HG02938 (cell line): Measurements from ENCODE around the gene KHK.
"Not testable (repeated sequence)": the region's sequence is repeated elsewhere in the genome, so short reads cannot be mapped to it uniquely, and the experiment has no call there.

Experiments used
- ATAC-seq: cut with Tn5 transposase; IDR thresholded peaks from one replicate; pipeline ENCODE4 v1.9.1; 2021; ENCODE audit warnings: mild to moderate bottlenecking, moderate library complexity; ENCODE audit not compliant: unreplicated experiment

KHK gene

DNA sequence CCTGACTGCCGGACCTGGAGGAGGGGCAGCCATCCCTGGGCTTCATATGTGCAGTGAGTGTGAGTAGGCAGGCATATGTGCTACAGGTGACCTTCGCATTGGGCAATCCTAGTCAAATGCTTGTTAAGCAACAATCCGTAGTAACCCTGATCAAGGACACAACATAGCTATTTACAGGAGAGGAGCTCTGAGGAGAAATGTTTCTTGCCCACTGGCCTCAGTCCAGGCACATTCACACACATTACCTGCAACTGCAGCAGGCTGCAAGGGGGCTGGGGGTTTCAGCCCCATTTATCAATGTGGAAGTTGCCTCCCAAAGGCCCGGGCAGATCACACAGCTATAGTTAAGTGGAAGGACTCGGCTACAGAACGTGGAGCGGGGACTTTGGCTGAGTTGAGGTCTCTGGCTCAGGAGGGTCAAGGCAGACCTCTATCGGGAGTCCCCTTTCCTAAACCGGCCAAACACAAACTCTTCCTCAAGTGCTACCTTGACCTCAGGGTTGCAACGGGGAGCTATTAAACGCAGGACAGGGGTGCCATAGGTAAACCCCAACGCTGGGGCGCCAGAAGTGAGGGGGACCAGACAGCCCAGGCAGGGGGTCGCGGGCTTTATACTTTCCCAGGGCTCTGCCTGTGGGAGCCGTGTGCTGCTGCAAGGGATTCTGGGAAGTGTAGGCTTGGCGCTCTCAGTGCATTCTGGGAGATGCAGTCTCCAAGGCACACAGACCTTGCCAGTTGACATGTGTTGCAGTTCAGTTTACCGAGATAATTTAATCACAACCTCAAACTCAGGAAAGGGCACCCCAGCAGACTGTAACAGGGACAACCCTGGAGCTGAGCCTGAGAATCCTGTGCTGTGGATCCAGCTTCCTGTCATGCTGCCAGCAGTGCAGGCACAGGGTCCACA is 9.4 kb downstream of the KHK start:
- ATAC-seq, result no peak

DNA sequence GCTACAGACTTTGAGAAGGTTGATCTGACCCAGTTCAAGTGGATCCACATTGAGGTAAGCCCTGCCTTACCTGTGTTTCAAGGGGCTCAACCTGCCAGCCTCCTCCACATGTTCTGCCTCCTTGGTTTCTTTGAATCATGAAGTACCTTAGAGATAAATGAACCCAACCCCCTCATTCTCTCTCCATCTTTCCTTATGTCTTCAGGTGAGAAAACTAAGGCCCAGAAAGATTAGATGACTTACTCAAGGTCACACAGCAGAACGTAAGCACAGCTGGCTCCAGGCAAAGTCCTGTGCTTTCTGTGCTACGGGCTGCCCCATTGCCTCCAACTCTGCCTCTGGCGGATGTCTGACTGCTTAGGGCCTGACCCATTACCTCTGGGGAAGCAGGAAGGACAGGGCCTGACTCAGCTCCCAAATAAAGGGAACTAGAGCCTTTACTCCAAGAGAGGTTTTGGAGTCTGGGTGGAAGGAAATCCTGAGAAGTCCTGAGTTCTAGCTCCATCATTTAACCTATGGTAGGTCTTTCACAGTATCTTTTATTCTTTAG is 10.3 kb downstream of the KHK start:
- no peak for ATAC-seq

DNA sequence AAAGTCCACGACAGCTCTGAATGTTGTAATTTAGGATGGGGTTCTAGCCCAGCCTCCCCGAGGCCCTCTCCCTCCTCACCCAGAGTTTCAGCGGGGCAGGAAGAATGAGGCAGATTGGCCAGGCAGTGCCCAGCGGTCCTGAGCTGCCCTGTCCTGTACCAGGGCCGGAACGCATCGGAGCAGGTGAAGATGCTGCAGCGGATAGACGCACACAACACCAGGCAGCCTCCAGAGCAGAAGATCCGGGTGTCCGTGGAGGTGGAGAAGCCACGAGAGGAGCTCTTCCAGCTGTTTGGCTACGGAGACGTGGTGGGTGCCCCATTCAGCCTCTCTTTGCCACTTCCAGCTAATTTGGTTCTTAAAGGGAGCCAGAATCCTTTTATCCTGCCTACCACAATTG is 10.8 kb downstream of the KHK start:
- ATAC-seq, result no peak

DNA sequence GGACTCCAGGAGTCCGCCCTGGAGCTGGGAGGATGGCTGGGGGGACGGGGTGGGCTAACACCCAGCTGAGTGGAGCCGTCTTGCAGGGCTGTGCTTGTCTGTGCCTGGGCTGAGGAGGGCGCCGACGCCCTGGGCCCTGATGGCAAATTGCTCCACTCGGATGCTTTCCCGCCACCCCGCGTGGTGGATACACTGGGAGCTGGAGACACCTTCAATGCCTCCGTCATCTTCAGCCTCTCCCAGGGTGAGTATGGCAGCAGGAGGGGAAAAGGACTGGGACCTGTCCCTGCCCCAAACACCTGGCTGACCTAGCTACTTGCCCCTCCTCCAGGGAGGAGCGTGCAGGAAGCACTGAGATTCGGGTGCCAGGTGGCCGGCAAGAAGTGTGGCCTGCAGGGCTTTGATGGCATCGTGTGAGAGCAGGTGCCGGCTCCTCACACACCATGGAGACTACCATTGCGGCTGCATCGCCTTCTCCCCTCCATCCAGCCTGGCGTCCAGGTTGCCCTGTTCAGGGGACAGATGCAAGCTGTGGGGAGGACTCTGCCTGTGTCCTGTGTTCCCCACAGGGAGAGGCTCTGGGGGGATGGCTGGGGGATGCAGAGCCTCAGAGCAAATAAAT is 12.9 kb downstream of the KHK start:
- no peak for ATAC-seq

DNA sequence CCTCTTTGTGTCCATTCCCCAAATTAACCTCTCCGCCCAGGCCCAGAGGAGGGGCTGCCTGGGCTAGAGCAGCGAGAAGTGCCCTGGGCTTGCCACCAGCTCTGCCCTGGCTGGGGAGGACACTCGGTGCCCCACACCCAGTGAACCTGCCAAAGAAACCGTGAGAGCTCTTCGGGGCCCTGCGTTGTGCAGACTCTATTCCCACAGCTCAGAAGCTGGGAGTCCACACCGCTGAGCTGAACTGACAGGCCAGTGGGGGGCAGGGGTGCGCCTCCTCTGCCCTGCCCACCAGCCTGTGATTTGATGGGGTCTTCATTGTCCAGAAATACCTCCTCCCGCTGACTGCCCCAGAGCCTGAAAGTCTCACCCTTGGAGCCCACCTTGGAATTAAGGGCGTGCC is 13.5 kb downstream of the KHK start:
- no peak for ATAC-seq

DNA sequence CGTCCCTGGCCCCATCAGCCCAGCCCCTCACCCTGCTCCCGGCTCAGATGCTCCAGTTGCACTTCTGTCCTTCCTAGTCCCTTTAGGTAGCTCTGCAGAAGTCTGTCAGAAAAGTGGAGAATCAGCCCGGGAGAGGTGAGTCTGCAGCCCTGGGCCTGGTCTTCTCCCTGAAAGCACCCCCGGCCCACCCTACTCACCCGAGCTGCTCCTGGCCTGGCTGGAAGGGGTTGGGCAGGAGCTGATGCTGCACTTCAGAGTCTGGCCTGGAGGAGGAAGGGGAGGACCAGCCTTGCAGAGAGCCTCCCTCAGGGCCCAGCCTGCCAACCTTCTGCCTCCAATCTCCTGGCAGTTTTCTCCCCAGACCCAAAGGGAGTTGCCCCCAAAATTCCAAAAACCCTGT is 15.8 kb downstream of the KHK start:
- ATAC-seq, result no peak

DNA sequence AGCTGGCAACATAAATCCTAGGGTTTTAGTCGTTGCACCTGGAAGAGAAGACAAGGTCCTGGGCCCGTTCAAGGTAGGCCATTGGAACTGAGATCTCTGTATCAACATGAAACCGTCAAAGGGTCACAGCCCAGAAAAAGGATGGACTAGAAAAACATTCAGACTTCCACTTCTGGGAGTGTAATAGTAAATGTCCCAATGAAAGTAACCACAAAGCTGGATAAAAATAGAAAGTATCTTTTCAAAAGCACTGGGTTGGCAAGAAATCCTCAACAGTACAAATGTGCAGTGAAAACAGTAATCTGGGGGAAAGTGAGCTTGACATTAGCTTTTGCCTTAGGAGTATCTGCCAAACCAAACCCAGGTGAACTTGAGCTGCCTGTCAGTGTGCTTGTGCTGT is 19.4 kb downstream of the KHK start:
- ATAC-seq, result no peak

DNA sequence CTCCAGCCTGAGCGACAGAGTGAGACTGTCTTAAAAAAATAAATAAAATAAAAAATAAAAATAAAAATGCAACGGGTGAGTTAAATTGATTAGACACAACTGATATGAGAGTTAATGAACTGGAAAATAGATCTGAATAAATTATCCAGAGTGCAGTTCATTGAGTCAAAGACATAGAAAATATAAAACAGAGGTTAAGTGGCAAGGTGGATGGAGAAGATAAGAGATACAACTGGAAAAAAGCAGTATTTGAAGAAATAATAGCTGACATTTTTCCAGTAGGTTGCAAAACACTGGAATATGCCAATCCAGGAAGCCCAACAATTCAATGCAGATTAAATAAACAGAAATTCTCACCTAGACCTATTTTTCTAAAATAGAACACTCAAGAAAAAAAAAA is 21.6 kb downstream of the KHK start:
- no peak for ATAC-seq

DNA sequence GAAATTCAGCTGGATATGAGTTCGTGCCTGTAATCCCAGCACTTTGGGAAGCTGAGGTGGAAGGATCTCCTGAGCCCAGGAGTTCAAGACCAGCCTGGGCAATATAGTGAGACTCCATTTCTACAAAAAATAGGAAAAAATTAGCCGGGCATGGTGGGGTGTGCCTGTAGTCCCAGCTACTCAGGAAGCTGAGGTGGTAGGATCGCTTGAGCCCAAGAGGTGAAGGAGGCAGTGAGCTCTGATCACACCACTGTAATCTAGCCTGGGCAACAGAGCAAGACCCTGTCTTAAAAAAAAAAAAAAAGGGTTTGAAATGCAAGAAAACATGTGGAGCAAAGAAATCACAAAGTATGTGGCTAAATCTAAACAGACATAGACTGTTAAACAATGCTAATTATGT is 22.5 kb downstream of the KHK start:
- no peak for ATAC-seq

DNA sequence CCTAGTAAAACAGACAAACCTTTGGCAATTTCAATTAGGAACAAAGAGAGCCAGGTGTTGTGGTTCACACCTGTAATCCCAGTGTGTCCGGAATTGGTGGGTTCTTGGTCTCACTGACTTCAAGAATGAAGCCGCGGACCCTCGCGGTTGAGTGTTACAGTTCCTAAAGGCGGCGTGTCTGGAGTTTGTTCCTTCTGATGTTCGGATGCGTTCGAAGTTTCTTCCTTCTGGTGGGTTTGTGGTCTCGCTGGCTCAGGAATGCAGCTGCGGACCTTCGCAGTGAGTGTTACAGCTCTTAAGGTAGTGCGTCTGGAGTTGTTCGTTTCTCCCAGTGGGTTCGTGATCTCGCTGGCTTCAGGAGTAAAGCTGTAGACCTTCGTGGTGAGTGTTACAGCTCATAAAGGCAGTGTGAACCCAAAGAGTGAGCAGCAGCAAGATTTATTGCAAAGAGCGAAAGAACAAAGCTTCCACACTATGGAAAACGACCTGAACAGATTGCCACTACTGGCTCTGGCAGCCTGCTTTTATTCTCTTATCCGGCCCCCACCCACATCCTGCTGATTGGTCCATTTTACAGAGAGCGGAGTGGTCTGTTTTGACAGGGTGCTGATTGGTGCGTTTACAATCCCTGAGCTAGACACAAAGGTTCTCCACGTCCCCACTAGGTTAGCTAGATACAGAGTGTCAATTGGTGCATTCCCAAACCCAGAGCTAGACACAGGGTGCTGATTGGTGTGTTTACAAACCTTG is 24.2 kb downstream of the KHK start:
- ATAC-seq, result not testable (repeated sequence)

DNA sequence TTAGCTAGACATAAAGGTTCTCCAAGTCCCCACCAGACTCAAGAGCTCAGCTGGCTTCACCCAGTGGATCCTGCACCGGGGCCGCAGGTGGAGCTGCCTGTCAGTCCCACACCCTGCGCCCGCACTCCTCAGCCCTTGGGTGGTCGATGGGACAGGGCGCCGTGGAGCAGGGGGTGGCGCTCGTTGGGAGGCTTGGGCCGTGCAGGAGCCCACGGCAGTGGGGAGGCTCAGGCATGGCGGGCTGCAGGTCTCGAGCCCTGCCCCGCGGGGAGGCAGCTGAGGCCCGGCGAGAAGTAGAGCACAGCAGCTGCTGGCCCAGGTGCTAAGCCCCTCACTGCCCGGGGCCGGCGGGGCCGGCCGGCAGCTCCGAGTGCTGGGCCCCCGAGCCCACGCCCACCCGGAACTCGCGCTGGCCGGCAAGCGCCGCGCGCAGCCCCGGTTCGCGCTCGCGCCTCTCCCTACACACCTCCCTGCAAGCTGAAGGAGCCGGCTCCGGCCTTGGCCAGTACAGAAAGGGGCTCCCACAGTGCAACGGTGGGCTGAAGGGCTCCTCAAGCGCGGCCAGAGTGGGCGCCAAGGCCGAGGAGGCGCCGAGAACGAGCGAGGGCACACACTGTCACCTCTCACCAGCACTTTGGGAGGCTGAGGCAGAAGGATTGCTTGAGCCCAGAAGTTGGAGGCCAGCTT is 25.0 kb downstream of the KHK start:
- ATAC-seq, result not testable (repeated sequence)

DNA sequence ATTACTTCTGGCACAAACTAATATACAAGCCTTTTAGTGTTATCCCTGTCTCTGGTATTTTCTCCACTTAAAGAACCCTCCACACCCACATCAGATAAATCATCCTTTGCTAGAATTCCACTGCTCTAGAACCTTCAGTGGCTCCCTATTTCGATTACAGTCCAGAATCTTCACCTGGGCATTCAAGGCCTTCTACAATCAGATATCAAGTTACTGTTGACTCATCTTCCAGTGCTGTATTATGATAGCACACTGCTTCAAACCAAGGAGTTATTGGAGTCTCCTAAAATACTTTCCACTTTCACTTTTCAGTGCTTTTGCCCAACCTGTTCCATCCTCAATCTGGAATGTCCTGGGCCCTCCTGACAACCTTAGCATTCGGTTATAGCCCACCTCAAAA is 28.9 kb downstream of the KHK start:
- ATAC-seq, result no peak

DNA sequence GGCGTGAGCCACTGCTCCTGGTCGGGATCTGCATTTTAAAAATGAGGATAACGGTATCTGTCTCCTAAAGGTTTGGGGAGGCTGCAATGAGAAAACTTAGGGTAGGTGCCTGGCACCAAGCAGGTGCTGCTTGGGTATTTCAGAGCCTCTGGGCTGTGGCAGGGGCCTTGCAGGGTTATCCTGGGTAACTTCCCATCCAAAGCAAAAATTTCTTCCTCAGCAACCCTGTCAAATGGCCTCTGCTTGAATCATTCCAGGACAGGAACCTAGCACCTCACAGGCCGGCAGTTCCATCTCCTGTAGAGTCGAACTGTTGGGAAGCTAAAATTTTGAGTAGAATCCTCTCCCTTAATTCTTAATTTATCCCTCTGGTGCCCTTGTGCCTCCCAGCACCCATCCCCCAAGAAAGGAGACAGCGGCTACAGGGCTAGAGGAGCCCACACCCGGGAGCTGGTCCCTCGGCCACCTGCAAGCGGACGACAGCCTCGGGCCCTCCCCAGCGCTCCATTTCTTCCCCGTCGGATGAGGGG is 31.5 kb downstream of the KHK start:
- no peak for ATAC-seq

DNA sequence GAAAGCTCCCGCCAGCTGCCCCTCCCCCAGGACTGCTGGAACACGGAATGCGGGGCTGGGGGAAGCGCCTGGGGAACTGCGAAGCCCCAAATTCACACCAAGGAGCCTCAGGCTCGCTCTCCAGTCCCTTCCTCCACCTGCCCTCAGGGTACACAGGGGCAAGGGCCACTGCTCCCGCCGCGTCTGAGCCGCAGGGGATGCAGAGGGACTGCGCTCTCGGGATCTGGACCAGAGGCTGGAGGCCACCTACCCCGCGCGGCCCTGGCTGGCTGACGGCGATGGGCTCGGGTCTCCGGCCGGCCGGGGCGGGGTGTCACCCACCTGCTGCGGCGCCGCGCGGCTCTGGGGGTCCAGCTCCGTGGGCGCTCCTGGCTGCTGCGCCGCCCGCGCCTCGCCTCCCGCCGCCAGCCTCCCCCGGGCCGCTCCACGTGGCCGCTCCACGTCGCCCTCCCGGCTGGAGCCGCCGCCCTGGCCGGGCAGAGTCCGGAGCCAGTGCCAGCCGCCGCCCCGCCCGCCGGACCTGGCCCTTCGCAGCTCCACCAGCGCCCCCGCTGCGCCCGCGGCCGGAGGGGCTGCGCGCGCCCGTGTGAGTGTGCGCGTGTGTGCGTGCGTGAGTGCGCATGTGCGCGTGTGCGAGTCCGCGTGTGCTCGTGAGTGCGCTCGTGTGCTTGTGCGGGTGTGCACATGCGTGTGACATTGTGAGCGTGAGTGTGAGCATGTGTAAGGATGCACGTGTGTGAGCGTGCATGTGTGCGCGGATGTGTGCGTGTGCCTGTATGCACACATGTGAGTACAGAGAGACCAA is 32.2 kb downstream of the KHK start, which contains the start of gene CGREF1:
TSS of gene CGREF1 (minus strand) at position 604 of the 805 bp plus-strand sequence. CDS start 14,762 bp downstream, outside the sequence.
- ATAC-seq, result no peak

DNA sequence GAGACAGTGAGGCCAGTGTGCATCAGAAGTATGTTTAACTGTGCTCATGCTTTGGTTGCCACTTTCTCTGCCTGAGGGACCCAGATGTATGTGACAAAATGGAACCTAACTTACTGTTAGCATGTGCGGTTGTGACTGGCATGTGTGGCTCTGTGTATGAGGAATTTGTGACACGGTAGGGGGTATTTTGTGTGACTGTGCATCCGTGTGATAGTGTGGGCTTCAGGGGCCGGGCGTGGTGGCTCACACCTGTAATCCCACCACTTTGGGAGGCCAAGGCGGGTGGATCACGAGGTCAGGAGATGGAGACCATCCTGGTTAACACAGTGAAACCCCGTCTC is 32.7 kb downstream of the KHK start:
- ATAC-seq, result not testable (repeated sequence)

DNA sequence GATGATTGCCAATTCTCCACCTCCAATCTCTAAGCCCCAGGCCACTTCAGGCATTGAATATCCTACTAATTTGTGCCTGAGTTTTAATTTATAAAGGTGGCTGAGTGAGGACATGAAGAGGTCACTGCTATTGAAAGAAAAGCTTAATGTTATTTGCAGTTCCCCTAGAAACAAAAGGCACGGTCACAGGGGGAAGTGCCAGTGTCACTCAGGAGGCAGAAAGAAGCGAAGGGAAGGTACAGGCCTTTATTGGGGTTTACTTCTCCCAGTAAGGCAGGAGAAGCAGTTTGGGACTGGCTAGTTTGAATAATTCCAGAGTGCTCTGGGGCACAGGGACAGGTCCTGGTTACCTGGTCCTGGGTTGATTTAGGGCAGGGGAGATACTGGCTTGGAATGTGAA is 35.3 kb downstream of the KHK start:
- no peak for ATAC-seq

DNA sequence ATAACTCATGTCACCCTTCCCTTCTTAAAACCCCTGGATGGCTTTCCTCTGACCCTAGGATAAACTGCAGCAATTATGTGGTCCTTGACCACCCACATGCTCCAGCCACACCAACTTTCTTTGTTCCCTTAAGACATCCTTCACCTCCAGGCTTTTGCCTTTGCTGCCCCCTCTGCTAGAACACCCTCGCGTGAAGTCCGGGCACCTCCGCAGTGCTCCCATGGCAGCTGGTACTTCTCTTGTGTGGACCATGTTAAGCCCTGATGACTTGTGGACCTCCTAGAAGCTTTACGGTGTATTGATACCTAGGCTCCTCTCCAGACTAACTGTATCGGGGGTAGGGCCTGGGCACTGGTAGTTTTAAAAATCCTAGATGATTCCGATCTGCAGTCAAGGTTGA is 36.2 kb downstream of the KHK start:
- no peak for ATAC-seq

DNA sequence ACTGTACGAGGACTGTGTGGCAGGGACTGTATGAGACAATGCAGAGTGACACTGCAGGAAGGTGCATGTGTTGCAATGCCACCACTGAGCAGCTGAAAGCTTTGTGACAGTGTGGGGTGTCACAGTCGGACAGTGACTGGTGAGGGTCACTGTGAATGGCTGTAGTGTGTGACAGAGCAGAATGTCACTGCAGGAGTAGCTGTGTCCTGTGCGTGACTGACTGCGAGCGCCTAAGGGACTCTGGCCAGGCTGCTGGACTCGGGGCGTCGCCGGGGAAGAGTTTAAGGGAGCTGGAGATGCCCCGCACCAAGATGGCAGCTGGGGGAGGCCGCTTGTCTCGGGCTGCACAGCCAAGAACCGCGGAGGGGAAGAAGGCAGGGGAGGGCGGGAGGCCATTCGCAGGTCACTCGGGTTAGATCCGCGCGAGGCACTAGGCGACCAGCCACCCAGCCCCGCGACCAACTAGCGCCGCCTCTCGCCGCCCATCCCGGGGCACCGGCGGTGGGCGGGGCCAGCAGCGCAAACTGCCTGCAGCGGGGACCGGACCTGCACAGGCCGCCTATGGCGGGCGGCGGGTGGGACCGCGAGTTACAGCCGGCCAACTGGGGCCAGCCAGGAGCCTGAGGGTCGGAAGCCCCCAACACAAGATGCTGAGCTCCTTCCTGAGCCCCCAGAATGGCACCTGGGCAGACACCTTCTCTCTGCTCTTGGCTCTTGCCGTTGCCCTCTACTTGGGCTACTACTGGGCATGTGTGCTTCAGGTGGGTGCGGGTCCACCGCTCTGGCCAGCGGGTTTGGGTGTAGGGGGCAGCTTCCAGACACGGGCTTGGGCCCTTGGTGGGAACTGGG is 37.0 kb downstream of the KHK start, which contains the start of gene ABHD1:
TSS of gene ABHD1 (plus strand) at position 514 of the 849 bp plus-strand sequence. CDS start at position 648, 134 bp downstream.
- no peak for ATAC-seq

DNA sequence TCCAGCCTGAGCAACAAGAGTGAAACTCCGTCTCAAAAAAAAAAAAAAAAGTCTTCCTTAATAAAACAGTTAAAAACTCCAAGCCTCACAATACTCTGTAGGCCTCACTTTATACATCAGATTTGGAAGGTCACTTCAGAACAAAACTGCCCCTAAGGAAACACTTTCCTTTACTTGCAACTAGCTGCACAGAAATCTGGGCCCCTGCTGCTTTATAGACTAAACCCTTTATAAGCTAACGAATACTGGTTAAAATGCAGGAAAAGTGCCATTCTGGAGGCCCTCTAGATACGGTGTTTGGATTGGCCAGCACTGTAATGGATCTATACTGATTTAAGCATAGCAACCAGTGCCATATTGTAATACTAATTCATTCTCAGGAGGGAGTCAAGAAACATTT is 38.5 kb downstream of the KHK start:
- ATAC-seq, result no peak
